Karpas-422 (cell line): Measurements from ENCODE around the gene TEX261. TPM values are rescaled to one million over a fixed set of nuclear protein-coding genes. Genes with fewer than 3 reads are reported as not detected.

Experiments
- DNase-seq: peaks from one replicate; pipeline ENCODE4 v3.0.0-alpha.2; 2015
- H2AFZ ChIP-seq: fragments of 200-600 bp; sonication (generic); 2 replicates; pipeline ENCODE4 v1.6.1; 2014; ENCODE audit warnings: antibody characterized with exemption, low read length, mixed read lengths
- H3K27ac ChIP-seq: fragments of 200-600 bp; sonication (generic); 2 replicates; pipeline ENCODE4 v1.5.1; 2014; ENCODE audit warnings: mild to moderate bottlenecking, low read length, moderate library complexity
- H3K27me3 ChIP-seq: fragments of 200-600 bp; sonication (generic); 2 replicates; pipeline ENCODE4 v1.6.1; 2014; ENCODE audit warnings: low read length, mixed read lengths
- H3K36me3 ChIP-seq: fragments of 200-600 bp; sonication (generic); 2 replicates; pipeline ENCODE4 v1.6.1; 2014; ENCODE audit warnings: low read length, mixed read lengths; ENCODE audit not compliant: insufficient read depth
- H3K4me1 ChIP-seq: fragments of 200-600 bp; sonication (generic); 2 replicates; pipeline ENCODE4 v1.6.1; 2014; ENCODE audit warnings: mild to moderate bottlenecking, low read length, mixed read lengths
- H3K4me2 ChIP-seq: fragments of 200-600 bp; sonication (generic); 2 replicates; pipeline ENCODE4 v1.6.1; 2014; ENCODE audit warnings: low read length, low read depth, mild to moderate bottlenecking; ENCODE audit not compliant: poor library complexity, severe bottlenecking
- H3K4me3 ChIP-seq: fragments of 200-600 bp; sonication (generic); 2 replicates; pipeline ENCODE4 v1.5.1; 2014; ENCODE audit warnings: mild to moderate bottlenecking, antibody characterized with exemption, low read length, mixed read lengths
- H3K79me2 ChIP-seq: fragments of 200-600 bp; sonication (generic); 2 replicates; pipeline ENCODE4 v1.6.1; 2014; ENCODE audit warnings: mild to moderate bottlenecking, low read length, mixed read lengths
- H3K9ac ChIP-seq: fragments of 200-600 bp; sonication (generic); 2 replicates; pipeline ENCODE4 v1.6.0; 2014; ENCODE audit warnings: low read length
- H3K9me2 ChIP-seq: fragments of 200-600 bp; sonication (generic), shearing (Covaris generic); replicated peaks from 2 replicates; pipeline ENCODE4 v1.6.0; 2014; ENCODE audit warnings: mild to moderate bottlenecking, low read length, moderate library complexity; ENCODE audit not compliant: insufficient read depth
- H3K9me3 ChIP-seq: fragments of 300-700, 200-600 bp; sonication (generic); 2 replicates; pipeline ENCODE4 v1.6.1; 2014; ENCODE audit warnings: low read length, mixed read lengths
- H4K20me1 ChIP-seq: fragments of 200-600 bp; sonication (generic); 2 replicates; pipeline ENCODE4 v1.6.1; 2014; ENCODE audit warnings: mild to moderate bottlenecking, antibody characterized with exemption, low read length, low read depth; ENCODE audit not compliant: insufficient read depth
- total RNA-seq: library from RNA; depleted of rRNA; stranded (reverse); fragments of >200 nt; shearing (Covaris generic); gene quantifications from 2 replicates; pipeline ENCODE4 v1.2.3, GENCODE V29; 2014; ENCODE audit warnings: low replicate concordance

TEX261 gene
- total RNA-seq, 1 experiment from 2014 or later, result 69.2 TPM

DNA sequence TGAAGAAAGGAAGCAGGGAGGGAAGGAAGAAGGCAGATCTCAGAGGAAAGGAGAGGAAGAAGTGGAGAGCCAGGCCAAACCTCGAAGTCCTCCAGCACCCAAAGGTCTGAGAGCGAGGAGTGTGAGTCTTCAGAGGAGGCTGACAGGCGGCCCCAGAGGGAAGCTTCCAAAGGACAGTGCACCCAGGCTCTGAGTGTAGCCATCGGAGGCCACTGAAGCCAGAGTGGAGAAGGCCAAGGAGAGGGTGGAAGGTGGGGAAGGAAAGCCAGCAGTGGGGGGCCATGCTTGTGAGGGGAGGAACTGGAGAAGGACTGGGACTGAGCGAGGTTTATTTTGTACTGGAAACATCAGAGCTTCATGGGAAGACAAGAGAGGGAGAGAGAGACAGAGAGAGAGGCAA, 53.0 kb downstream of the TEX261 start:
- Histone ChIP-seq H3K4me2 (no peak overlapping the region), H2AFZ (no peak overlapping the region), H3K4me3 (no peak overlapping the region), H3K36me3 (no peaks in the 10 kb centered on the region), H3K9ac (no peak overlapping the region), H3K9me2 (no peaks in the 10 kb centered on the region), H3K27ac (no peak overlapping the region), H3K4me1 (no peaks in the 10 kb centered on the region), H4K20me1 (no peaks in the 10 kb centered on the region), H3K27me3 (no peaks in the 10 kb centered on the region), H3K9me3 (no peaks in the 10 kb centered on the region), H3K79me2 (no peaks in the 10 kb centered on the region)
- DNase-seq, result no peak

DNA sequence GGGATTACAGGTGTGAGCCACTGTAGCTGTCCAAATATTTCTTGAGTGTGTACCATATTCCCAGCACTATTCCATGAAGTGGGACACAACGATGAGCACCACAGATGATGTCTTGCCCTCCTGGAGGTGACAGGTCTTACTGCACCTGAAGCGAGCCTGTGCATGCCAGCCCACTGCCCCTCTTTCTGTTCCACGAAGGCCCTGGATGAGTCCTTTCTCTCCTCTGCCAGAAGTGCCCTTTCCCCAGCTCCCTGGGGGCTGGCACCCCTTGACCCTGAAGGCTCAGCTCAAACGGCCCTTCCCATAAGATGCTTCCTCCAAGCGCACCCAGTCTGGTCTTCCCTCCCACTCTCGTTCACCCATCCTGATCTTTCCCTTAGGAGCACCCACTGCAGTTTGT, 53.5 kb downstream of the TEX261 start:
- Histone ChIP-seq H3K4me2 (no peak overlapping the region), H3K4me1 (no peaks in the 10 kb centered on the region), H3K79me2 (no peaks in the 10 kb centered on the region), H3K4me3 (no peak overlapping the region), H2AFZ (no peak overlapping the region), H3K9me3 (no peaks in the 10 kb centered on the region), H4K20me1 (no peaks in the 10 kb centered on the region), H3K9me2 (no peaks in the 10 kb centered on the region), H3K9ac (no peak overlapping the region), H3K27me3 (no peaks in the 10 kb centered on the region), H3K36me3 (no peaks in the 10 kb centered on the region), H3K27ac (no peak overlapping the region)
- DNase-seq, result no peak

DNA sequence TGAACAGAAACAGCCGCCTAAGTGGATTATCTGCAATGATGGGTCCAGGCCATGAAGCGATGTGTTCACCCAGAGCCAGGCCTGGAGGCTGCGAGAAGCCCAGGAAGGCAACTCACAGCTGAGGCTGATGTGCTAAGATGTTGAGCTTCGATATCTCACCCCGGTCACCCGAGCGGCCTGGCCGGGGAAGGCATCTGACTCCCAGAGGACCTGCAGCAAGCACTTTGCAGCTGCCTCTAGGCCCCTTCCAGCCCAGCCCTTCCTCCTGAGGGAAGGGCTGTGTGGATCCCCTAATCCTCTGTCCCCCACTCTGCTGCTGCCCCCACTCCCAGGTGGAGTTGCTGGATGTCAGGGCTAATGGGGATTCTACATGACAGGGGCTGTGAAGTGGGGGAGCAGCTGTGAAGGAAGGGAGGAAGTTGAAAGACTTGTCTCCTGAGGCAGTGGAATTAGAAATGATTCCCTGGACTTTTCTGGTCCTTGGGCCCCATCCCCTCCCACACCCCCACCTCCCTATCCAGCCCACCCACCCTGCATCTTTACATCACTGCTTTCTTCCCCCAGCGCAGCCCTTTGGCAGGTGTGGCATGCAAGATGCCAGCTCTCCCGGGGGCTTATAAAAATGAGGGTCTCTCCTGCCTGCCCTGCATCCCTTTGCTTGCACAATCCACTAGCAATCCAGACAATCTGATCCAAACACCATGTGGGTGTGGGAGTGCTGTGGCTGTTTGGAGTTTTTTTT, 54.7 kb downstream of the TEX261 start:
- H3K79me2 ChIP-seq, result no peaks in the 10 kb centered on the region
- no peaks in the 10 kb centered on the region for H3K4me1 ChIP-seq
- no peak overlapping the region for H2AFZ ChIP-seq
- no peak overlapping the region for H3K9ac ChIP-seq
- H4K20me1 ChIP-seq, result no peaks in the 10 kb centered on the region
- H3K9me3 ChIP-seq, result no peaks in the 10 kb centered on the region
- no peaks in the 10 kb centered on the region for H3K9me2 ChIP-seq
- no peaks in the 10 kb centered on the region for H3K27me3 ChIP-seq
- no peak for DNase-seq
- H3K27ac ChIP-seq, result no peak overlapping the region
- H3K36me3 ChIP-seq, result no peaks in the 10 kb centered on the region
- H3K4me3 ChIP-seq, result no peak overlapping the region
- no peak overlapping the region for H3K4me2 ChIP-seq

DNA sequence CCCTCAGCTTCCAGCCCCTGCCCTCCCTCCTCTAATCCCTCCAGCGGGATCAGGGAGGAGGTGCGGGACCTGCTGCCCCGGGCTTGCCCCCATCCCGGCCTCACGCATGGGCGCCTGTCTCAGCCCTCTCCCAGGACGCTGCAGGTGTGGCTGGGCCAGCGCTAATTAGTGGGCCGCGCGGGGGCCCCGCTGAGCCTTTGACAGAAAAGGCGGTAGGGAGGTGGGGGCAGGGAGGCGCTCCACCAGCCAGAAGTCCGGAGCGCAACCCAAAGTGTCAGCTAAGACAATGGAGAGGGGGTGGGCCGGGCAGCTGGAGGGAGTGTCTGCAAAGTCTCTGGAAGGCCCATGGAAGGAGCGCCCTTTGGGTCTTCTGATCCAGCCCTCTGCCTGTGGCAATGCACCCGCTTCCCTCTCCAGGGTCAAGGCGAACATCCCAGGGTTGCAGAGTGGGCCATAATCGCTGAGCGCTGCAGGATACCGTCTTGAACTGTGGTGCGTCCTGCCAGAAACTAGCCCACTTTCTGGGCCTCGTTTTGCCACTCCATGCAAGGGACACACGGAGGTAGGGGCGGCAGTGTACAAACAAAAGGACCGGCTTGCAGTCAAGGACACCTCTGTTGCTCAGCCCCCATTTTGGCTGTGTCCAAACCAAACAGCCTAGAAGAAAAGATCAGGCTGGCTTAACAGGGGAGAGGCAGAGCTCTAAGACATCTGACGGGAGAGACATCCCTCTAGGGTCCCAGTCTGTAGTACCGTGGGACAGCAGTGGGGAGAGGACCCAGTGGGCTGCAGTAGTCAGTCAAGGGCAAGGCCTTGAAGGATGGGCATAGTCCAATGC, 55.5 kb downstream of the TEX261 start:
- no peak overlapping the region for H2AFZ ChIP-seq
- H3K9me3 ChIP-seq, result no peaks in the 10 kb centered on the region
- H3K79me2 ChIP-seq, result no peaks in the 10 kb centered on the region
- no peaks in the 10 kb centered on the region for H3K4me1 ChIP-seq
- no peak for DNase-seq
- H3K27me3 ChIP-seq, result no peaks in the 10 kb centered on the region
- H3K4me2 ChIP-seq, result no peak overlapping the region
- no peak overlapping the region for H3K27ac ChIP-seq
- no peaks in the 10 kb centered on the region for H3K36me3 ChIP-seq
- H4K20me1 ChIP-seq, result no peaks in the 10 kb centered on the region
- H3K9me2 ChIP-seq, result no peaks in the 10 kb centered on the region
- H3K9ac ChIP-seq, result no peak overlapping the region
- no peak overlapping the region for H3K4me3 ChIP-seq

DNA sequence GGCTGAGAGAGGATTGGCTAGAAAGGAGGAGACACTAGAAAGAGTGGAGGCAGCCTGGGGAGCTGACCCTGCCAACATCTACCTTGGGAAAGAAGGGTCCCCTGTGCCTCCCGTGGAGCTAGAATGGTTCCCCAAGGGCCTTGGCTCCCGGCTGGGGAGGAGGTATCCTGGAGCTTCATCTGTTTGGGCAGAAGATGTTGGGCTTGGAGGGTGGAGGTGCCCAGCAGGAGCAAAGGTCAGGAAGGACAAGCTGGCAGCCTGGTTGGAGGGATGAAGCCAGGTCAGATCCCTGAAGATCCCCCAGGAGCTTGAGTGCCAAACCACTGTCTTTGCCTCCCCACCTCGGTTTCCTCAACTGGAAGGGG, 56.1 kb downstream of the TEX261 start:
- no peaks in the 10 kb centered on the region for H3K36me3 ChIP-seq
- H4K20me1 ChIP-seq, result no peaks in the 10 kb centered on the region
- H3K27me3 ChIP-seq, result no peaks in the 10 kb centered on the region
- H3K27ac ChIP-seq, result no peak overlapping the region
- no peaks in the 10 kb centered on the region for H3K9me2 ChIP-seq
- DNase-seq, result no peak
- no peaks in the 10 kb centered on the region for H3K79me2 ChIP-seq
- no peaks in the 10 kb centered on the region for H3K4me1 ChIP-seq
- H3K4me3 ChIP-seq, result no peak overlapping the region
- no peak overlapping the region for H3K4me2 ChIP-seq
- H3K9me3 ChIP-seq, result no peaks in the 10 kb centered on the region
- H3K9ac ChIP-seq, result no peak overlapping the region
- H2AFZ ChIP-seq, result no peak overlapping the region

DNA sequence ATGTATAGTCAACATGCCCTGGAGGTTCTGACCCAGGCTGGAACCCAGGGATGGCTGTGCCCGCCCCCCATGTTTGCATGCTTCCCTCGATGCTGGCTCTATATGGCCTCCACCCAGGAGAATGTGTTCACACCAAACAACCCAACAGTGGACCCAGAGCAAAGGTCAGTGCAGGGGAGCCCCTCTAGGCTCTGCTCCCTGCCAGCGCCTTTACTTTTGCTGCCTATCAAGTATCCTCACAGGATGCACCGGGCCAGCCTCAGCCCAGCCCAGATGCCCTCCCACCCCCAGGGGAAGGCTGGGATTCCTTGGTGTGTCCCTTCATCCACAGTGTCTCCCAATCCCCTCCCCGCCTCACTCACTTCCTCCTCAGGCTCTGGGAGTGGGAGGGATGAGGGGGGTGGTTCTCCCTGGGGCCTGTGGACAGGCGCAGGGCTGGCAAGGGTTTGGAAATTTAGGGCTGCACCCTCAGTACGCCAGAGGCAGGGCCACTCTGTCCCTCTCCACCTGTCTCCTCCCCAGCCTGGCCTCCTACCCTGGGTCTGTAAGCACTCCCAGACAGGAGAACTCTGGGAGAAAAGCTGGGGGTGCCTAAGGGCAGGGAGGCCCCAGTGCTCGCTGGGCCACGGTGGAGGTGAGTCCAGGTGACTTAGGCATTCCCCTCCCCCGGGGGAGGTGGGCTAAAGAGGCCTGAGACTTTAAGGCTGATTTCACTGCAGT, 56.6 kb downstream of the TEX261 start:
- Histone ChIP-seq H3K4me3 (no peak overlapping the region), H3K4me1 (no peaks in the 10 kb centered on the region), H3K9ac (no peak overlapping the region), H3K36me3 (no peaks in the 10 kb centered on the region), H3K9me3 (no peaks in the 10 kb centered on the region), H3K27me3 (no peaks in the 10 kb centered on the region), H3K4me2 (no peak overlapping the region), H2AFZ (no peak overlapping the region), H3K27ac (no peak overlapping the region), H4K20me1 (no peaks in the 10 kb centered on the region), H3K79me2 (no peaks in the 10 kb centered on the region), H3K9me2 (no peaks in the 10 kb centered on the region)
- DNase-seq, result no peak

DNA sequence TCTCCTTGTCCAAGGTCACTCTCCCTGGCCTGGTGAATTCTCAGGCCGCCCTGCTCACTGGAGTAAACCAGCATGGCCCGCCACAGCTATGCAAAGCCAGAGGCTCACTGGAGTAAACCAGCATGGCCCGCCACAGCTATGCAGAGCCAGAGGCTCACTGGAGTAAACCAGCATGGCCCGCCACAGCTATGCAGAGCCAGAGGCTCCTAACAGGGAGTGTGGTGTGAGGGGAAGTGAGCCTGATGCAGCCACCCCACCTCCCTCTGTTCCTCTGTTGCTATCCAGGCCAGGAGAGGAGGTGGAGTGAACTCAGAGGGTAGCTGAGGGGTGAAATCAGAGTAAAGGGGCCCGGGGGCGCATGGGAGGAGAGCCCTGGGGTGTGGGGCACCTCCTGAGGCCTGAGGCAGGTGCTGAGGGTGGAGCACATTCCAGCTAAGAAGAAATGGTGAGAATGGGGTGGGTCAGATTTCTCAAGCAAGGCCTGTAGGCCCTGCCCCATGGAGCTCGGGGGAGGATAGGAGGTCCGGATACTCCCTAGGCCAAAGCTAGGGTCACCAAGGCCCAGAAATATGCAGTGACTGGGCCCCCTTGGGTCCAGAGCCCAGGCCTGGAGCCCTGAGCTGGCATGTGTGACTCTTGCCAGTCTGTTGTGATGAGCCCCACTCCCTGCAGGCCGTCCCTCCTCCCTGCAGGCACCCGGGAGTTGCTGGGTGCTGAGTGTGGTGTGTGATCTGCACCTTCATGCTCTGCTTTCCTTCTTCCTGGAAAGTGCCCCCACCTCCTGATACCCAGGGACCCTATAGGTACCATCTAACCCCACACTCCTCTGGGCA, 57.5 kb downstream of the TEX261 start:
- no peaks in the 10 kb centered on the region for H4K20me1 ChIP-seq

More for the DNA sequence above, 57.5 kb downstream of the TEX261 start:
- H3K4me3 ChIP-seq, result no peak overlapping the region
- H3K27me3 ChIP-seq, result no peaks in the 10 kb centered on the region
- no peaks in the 10 kb centered on the region for H3K79me2 ChIP-seq
- H3K9ac ChIP-seq, result no peak overlapping the region
- H3K36me3 ChIP-seq, result no peaks in the 10 kb centered on the region
- no peak overlapping the region for H2AFZ ChIP-seq
- no peaks in the 10 kb centered on the region for H3K9me2 ChIP-seq
- no peaks in the 10 kb centered on the region for H3K4me1 ChIP-seq
- no peak for DNase-seq
- no peak overlapping the region for H3K27ac ChIP-seq
- H3K9me3 ChIP-seq, result no peaks in the 10 kb centered on the region
- H3K4me2 ChIP-seq, result no peak overlapping the region
